H1 (cell line): ENCODE measurements around the gene C3AR1. TPM values are rescaled to one million over a fixed set of nuclear protein-coding genes. Genes with fewer than 3 reads are reported as not detected.

Experiments
- BRCA1 ChIP-seq: IDR thresholded peaks from 2 replicates; pipeline ENCODE4 v1.6.1; 2012; ENCODE audit warnings: low read depth, low read length, improper control_type of control experiment
- CEBPB ChIP-seq: IDR thresholded peaks from 2 replicates; pipeline ENCODE4 v1.6.1; 2012; ENCODE audit warnings: low read depth, low read length
- HDAC6 ChIP-seq: IDR thresholded peaks from one replicate; pipeline ENCODE4 v1.7.1; 2012; ENCODE audit warnings: low read depth, mild to moderate bottlenecking, inconsistent platforms, low read length, moderate library complexity
- KDM4A ChIP-seq: IDR thresholded peaks from one replicate; pipeline ENCODE4 v1.7.1; 2012; ENCODE audit warnings: low read depth, mild to moderate bottlenecking, moderate library complexity, low read length, inconsistent platforms; ENCODE audit not compliant: severe bottlenecking
- PHF8 ChIP-seq: fragments of 200-600 bp; sonication (generic); conservative IDR thresholded peaks from 2 replicates; pipeline ENCODE4 v1.7.1; 2012; ENCODE audit warnings: low read depth, mild to moderate bottlenecking, inconsistent platforms, low read length, moderate library complexity
- RAD21 ChIP-seq, 2 experiments: IDR thresholded peaks in 1 of 2; conservative IDR thresholded peaks in 1 of 2; 2 replicates each; pipeline ENCODE4 v1.6.1; 2011; ENCODE audit warnings: low read depth in 2 of 2, low read length in 2 of 2, improper control_type of control experiment in 1 of 2, inconsistent platforms in 1 of 2, mild to moderate bottlenecking in 1 of 2, moderate library complexity in 1 of 2
- polyA plus RNA-seq, 7 experiments: library from polyadenylated mRNA; depleted of rRNA in 3 of 7; stranded (reverse) in 5 of 7; unstranded in 2 of 7; fragments of >200 nt in 5 of 7; fragments of 200-250 nt in 2 of 7; gene quantifications; 1 replicate in 5 of 7; 2 replicates in 1 of 7; 4 replicates in 1 of 7; pipeline versions ENCODE4 v1.2.1 to v1.2.3, GENCODE V29; 2011 to 2013; ENCODE audit warnings: missing spikeins in 2 of 7, mixed read lengths in 2 of 7
- total RNA-seq: library from RNA; stranded (reverse); fragmentation: NEBNext Ultra II Directional; extraction: Animal tissue kit (Norgen Biotek cat#: 25700); gene quantifications from 2 replicates; pipeline ENCODE4 v1.2.1, GENCODE V29; 2021
- TF ChIP-seq, protein P1 (sequence below): fragments of 300-600 bp; sonication (generic); IDR thresholded peaks from 2 replicates; pipeline ENCODE4 v1.7.1; 2012; ENCODE audit warnings: low read length, moderate library complexity, mild to moderate bottlenecking, inconsistent platforms; ENCODE audit not compliant: insufficient replicate concordance

The C3AR1 gene
- total and polyA plus RNA-seq, 2 of the 8 experiments (the other 6 are each of a cell fraction or from before 2014, with no cell fraction given): not detected

- TF ChIP-seq, protein P1, sequence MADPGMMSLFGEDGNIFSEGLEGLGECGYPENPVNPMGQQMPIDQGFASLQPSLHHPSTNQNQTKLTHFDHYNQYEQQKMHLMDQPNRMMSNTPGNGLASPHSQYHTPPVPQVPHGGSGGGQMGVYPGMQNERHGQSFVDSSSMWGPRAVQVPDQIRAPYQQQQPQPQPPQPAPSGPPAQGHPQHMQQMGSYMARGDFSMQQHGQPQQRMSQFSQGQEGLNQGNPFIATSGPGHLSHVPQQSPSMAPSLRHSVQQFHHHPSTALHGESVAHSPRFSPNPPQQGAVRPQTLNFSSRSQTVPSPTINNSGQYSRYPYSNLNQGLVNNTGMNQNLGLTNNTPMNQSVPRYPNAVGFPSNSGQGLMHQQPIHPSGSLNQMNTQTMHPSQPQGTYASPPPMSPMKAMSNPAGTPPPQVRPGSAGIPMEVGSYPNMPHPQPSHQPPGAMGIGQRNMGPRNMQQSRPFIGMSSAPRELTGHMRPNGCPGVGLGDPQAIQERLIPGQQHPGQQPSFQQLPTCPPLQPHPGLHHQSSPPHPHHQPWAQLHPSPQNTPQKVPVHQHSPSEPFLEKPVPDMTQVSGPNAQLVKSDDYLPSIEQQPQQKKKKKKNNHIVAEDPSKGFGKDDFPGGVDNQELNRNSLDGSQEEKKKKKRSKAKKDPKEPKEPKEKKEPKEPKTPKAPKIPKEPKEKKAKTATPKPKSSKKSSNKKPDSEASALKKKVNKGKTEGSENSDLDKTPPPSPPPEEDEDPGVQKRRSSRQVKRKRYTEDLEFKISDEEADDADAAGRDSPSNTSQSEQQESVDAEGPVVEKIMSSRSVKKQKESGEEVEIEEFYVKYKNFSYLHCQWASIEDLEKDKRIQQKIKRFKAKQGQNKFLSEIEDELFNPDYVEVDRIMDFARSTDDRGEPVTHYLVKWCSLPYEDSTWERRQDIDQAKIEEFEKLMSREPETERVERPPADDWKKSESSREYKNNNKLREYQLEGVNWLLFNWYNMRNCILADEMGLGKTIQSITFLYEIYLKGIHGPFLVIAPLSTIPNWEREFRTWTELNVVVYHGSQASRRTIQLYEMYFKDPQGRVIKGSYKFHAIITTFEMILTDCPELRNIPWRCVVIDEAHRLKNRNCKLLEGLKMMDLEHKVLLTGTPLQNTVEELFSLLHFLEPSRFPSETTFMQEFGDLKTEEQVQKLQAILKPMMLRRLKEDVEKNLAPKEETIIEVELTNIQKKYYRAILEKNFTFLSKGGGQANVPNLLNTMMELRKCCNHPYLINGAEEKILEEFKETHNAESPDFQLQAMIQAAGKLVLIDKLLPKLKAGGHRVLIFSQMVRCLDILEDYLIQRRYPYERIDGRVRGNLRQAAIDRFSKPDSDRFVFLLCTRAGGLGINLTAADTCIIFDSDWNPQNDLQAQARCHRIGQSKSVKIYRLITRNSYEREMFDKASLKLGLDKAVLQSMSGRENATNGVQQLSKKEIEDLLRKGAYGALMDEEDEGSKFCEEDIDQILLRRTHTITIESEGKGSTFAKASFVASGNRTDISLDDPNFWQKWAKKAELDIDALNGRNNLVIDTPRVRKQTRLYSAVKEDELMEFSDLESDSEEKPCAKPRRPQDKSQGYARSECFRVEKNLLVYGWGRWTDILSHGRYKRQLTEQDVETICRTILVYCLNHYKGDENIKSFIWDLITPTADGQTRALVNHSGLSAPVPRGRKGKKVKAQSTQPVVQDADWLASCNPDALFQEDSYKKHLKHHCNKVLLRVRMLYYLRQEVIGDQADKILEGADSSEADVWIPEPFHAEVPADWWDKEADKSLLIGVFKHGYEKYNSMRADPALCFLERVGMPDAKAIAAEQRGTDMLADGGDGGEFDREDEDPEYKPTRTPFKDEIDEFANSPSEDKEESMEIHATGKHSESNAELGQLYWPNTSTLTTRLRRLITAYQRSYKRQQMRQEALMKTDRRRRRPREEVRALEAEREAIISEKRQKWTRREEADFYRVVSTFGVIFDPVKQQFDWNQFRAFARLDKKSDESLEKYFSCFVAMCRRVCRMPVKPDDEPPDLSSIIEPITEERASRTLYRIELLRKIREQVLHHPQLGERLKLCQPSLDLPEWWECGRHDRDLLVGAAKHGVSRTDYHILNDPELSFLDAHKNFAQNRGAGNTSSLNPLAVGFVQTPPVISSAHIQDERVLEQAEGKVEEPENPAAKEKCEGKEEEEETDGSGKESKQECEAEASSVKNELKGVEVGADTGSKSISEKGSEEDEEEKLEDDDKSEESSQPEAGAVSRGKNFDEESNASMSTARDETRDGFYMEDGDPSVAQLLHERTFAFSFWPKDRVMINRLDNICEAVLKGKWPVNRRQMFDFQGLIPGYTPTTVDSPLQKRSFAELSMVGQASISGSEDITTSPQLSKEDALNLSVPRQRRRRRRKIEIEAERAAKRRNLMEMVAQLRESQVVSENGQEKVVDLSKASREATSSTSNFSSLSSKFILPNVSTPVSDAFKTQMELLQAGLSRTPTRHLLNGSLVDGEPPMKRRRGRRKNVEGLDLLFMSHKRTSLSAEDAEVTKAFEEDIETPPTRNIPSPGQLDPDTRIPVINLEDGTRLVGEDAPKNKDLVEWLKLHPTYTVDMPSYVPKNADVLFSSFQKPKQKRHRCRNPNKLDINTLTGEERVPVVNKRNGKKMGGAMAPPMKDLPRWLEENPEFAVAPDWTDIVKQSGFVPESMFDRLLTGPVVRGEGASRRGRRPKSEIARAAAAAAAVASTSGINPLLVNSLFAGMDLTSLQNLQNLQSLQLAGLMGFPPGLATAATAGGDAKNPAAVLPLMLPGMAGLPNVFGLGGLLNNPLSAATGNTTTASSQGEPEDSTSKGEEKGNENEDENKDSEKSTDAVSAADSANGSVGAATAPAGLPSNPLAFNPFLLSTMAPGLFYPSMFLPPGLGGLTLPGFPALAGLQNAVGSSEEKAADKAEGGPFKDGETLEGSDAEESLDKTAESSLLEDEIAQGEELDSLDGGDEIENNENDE: no peak
- TF ChIP-seq PHF8: no peak
- TF ChIP-seq HDAC6: no peak
- TF ChIP-seq CEBPB: no peak
- TF ChIP-seq RAD21 (IDR thresholded peaks at IDR 0.05 in 1 of 2, conservative IDR thresholded peaks at IDR 0.05 in 1 of 2; ENCODE audit: low read depth in 2 of 2, low read length in 2 of 2): no peak
- TF ChIP-seq KDM4A: no peak
- TF ChIP-seq BRCA1: no peak
Observed at GRCh38 chr12:8076366-8076765, 10.2 kb upstream of the C3AR1 start (continued).
